ENCODE measurements around the gene FRYL. TPM values are rescaled to one million over a fixed set of nuclear protein-coding genes. Genes with fewer than 3 reads are reported as not detected.

FRYL gene
- total and polyA plus RNA-seq, 2 donors (not counting 1 experiment from before 2014, with no cell fraction given), result 20.3 to 61.4 TPM

DNA sequence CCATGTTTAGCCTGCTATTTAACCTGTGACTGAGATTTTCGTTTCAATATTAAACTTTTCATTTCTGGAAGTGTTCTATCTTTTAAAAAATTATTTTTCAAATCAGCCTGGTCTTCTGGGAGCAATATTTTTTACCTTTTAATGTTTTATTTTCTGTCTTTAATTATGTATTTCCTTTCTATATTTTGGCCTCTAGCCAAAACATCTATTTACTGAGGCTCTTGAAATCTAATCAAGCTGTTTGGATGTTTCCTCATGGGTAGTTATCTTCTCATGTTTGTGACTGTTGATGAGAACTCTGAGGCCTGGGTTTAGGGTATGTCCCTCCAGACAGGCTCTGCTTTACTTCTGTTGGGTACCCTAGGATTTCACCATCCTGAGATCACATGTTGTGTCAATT is 307.3 kb downstream of the FRYL start:
- Histone ChIP-seq H3K9me3 (ENCODE audit: control insufficient read depth, insufficient read depth, low read depth, low read length) (no peaks in the 10 kb centered on the region), H3K4me1 (ENCODE audit: control insufficient read depth, extremely low read depth, insufficient read depth, low read length) (no peaks in the 10 kb centered on the region), H3K9ac (ENCODE audit: insufficient read depth, low read length) (no peak overlapping the region), H3K27ac (ENCODE audit: insufficient read depth, low read length) (no peak overlapping the region), H3K4me2 (ENCODE audit: extremely low read depth, insufficient read depth, low read length) (no peak overlapping the region), H3K27me3 (ENCODE audit: control insufficient read depth, insufficient read depth, low read length) (peaks cover 3% of the 10 kb centered on the region), H3K4me3 (replicated peaks in 1 of 4; ENCODE audit: control extremely low read depth in 1 of 4, insufficient read depth in 1 of 4, low read depth in 3 of 4, low read length in 4 of 4) (no peak overlapping the region), H2AFZ (ENCODE audit: low read length) (no peak overlapping the region), H3K79me2 (ENCODE audit: control insufficient read depth, insufficient read depth, low read length) (no peaks in the 10 kb centered on the region), H4K20me1 (ENCODE audit: control insufficient read depth, extremely low read depth, insufficient read depth, low read length) (no peaks in the 10 kb centered on the region), H3K36me3 (ENCODE audit: control insufficient read depth, insufficient read depth, low read length) (no peaks in the 10 kb centered on the region)
- TF ChIP-seq EZH2 (IDR thresholded peaks at IDR 0.05; ENCODE audit: low read length, missing control alignments), result no peak
- TF ChIP-seq, protein P1, sequence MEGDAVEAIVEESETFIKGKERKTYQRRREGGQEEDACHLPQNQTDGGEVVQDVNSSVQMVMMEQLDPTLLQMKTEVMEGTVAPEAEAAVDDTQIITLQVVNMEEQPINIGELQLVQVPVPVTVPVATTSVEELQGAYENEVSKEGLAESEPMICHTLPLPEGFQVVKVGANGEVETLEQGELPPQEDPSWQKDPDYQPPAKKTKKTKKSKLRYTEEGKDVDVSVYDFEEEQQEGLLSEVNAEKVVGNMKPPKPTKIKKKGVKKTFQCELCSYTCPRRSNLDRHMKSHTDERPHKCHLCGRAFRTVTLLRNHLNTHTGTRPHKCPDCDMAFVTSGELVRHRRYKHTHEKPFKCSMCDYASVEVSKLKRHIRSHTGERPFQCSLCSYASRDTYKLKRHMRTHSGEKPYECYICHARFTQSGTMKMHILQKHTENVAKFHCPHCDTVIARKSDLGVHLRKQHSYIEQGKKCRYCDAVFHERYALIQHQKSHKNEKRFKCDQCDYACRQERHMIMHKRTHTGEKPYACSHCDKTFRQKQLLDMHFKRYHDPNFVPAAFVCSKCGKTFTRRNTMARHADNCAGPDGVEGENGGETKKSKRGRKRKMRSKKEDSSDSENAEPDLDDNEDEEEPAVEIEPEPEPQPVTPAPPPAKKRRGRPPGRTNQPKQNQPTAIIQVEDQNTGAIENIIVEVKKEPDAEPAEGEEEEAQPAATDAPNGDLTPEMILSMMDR (conservative IDR thresholded peaks at IDR 0.05 in 1 of 2, IDR thresholded peaks at IDR 0.05 in 1 of 2; ENCODE audit: low read depth in 1 of 2, low read length in 2 of 2), result no peak
- DNase-seq (ENCODE audit: low read depth in 2 of 2), result no peak

- Histone ChIP-seq H2AFZ (ENCODE audit: low read length) (no peak overlapping the region), H3K36me3 (ENCODE audit: control insufficient read depth, insufficient read depth, low read length) (no peaks in the 10 kb centered on the region), H3K4me1 (ENCODE audit: control insufficient read depth, extremely low read depth, insufficient read depth, low read length) (no peaks in the 10 kb centered on the region), H3K9ac (ENCODE audit: insufficient read depth, low read length) (no peak overlapping the region), H3K79me2 (ENCODE audit: control insufficient read depth, insufficient read depth, low read length) (no peaks in the 10 kb centered on the region), H3K4me2 (ENCODE audit: extremely low read depth, insufficient read depth, low read length) (no peak overlapping the region), H3K27me3 (ENCODE audit: control insufficient read depth, insufficient read depth, low read length) (no peaks in the 10 kb centered on the region), H3K27ac (ENCODE audit: insufficient read depth, low read length) (no peak overlapping the region), H3K9me3 (ENCODE audit: control insufficient read depth, insufficient read depth, low read depth, low read length) (no peaks in the 10 kb centered on the region), H3K4me3 (replicated peaks in 1 of 4; ENCODE audit: control extremely low read depth in 1 of 4, insufficient read depth in 1 of 4, low read depth in 3 of 4, low read length in 4 of 4) (no peak overlapping the region), H4K20me1 (ENCODE audit: control insufficient read depth, extremely low read depth, insufficient read depth, low read length) (no peaks in the 10 kb centered on the region)
- DNase-seq (ENCODE audit: low read depth in 2 of 2), result peak in 1 of 2 donors; percentile 20
- TF ChIP-seq, protein P1 (conservative IDR thresholded peaks at IDR 0.05 in 1 of 2, IDR thresholded peaks at IDR 0.05 in 1 of 2; ENCODE audit: low read depth in 1 of 2, low read length in 2 of 2), result no peak
- no peak for TF ChIP-seq EZH2 (IDR thresholded peaks at IDR 0.05; ENCODE audit: low read length, missing control alignments)
Observed at GRCh38 chr4:48470570-48470969, 309.5 kb downstream of the FRYL start.

DNA sequence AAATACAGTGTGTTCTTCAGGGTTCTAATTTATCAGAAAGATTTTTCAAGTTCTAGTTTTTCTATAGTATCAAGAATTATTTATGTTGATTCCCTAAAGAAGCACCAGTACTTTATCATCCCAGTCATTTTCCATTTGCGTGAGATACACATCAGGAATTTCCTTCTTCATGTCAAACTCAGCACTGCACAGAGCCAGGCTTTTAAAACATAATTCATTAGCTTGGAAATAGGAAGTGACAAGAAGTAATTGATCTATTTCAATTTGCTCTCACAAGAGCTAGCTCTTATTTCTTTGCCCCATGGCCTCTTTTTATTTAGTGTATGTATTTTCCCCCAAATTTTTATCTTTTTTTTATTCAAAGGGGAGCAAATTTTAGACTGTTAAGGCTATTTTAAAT is 309.9 kb downstream of the FRYL start:
- Histone ChIP-seq H2AFZ (ENCODE audit: low read length) (no peak overlapping the region), H3K27ac (ENCODE audit: insufficient read depth, low read length) (no peak overlapping the region), H3K36me3 (ENCODE audit: control insufficient read depth, insufficient read depth, low read length) (no peaks in the 10 kb centered on the region), H3K79me2 (ENCODE audit: control insufficient read depth, insufficient read depth, low read length) (no peaks in the 10 kb centered on the region), H3K4me3 (replicated peaks in 1 of 4; ENCODE audit: control extremely low read depth in 1 of 4, insufficient read depth in 1 of 4, low read depth in 3 of 4, low read length in 4 of 4) (no peak overlapping the region), H4K20me1 (ENCODE audit: control insufficient read depth, extremely low read depth, insufficient read depth, low read length) (no peaks in the 10 kb centered on the region), H3K9ac (ENCODE audit: insufficient read depth, low read length) (no peak overlapping the region), H3K4me2 (ENCODE audit: extremely low read depth, insufficient read depth, low read length) (no peak overlapping the region), H3K9me3 (ENCODE audit: control insufficient read depth, insufficient read depth, low read depth, low read length) (no peaks in the 10 kb centered on the region), H3K4me1 (ENCODE audit: control insufficient read depth, extremely low read depth, insufficient read depth, low read length) (no peaks in the 10 kb centered on the region), H3K27me3 (ENCODE audit: control insufficient read depth, insufficient read depth, low read length) (no peaks in the 10 kb centered on the region)
- DNase-seq (ENCODE audit: low read depth in 2 of 2), result no peak
- TF ChIP-seq, protein P1 (conservative IDR thresholded peaks at IDR 0.05 in 1 of 2, IDR thresholded peaks at IDR 0.05 in 1 of 2; ENCODE audit: low read depth in 1 of 2, low read length in 2 of 2), result no peak
- TF ChIP-seq EZH2 (IDR thresholded peaks at IDR 0.05; ENCODE audit: low read length, missing control alignments), result no peak

Data from fibroblast of lung (primary cell).